ENCODE measurements around the gene ASIC3. TPM values are rescaled to one million over a fixed set of nuclear protein-coding genes. Genes with fewer than 3 reads are reported as not detected.

ASIC3 gene
- total and polyA plus RNA-seq, 2 of the 8 experiments (the other 6 are each of a cell fraction or from before 2014, with no cell fraction given) = 1.6 to 1.9 TPM

DNA sequence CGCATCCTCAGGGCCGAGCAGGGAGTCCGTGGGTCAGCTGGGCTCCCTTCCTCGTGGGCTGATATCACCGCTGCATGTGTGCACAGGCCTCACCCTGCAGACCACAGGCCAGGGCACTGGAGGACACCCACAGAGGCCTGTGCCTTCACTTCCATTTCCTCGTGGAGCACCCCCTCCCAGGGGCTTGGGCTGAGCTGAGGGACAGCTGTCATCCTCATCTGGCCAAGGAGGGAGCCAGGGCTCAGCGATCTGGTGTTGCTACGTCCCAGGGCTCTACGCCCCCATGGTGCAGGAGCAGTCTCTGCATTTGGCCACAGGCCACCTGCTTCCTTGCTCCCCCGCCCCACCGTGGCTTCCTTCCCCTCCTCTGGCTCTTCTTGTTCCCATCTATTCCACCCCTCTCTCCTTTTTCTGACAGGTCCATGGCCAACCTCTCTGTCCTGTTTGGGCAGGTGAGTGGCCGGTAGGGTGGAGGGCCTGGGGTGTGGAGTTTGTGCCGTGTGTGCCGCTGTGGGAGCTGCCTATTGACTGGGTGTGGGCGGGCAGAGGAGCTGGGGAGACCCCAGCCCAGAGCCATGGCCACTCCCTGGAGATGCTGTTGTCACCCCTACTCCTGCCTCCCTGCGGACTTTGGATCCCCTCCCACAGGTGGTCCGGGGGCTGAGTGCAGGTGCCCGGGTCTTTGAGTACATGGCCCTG, 8.3 kb upstream of the ASIC3 start (continued):
- TF ChIP-seq ATF2 (IDR thresholded peaks at IDR 0.05; ENCODE audit: low read length) = no peak
- TF ChIP-seq EZH2 (IDR thresholded peaks at IDR 0.05; ENCODE audit: low read depth, low read length, severe bottlenecking) = no peak
- TF ChIP-seq RFX5 (IDR thresholded peaks at IDR 0.05; ENCODE audit: borderline replicate concordance, low read depth, low read length) = no peak
- TF ChIP-seq RAD21 (IDR thresholded peaks at IDR 0.05 in 1 of 2, conservative IDR thresholded peaks at IDR 0.05 in 1 of 2; ENCODE audit: low read depth in 2 of 2, low read length in 2 of 2) = no peak
- no peak for TF ChIP-seq ASH2L (IDR thresholded peaks at IDR 0.05; ENCODE audit: low read length)
- TF ChIP-seq BACH1 (IDR thresholded peaks at IDR 0.05; ENCODE audit: low read length) = no peak
- TF ChIP-seq MAX (IDR thresholded peaks at IDR 0.05) = no peak
